Uterus (tissue), 4 donors: ENCODE data around the gene TFRC. TPM values are rescaled to one million over a fixed set of nuclear protein-coding genes. Genes with fewer than 3 reads are reported as not detected.
"Not testable (repeated sequence)": the region's sequence is repeated elsewhere in the genome, so short reads cannot be mapped to it uniquely, and the experiment has no call there.

Experiments
- DNase-seq, 2 donors: peaks; one replicate each; pipeline ENCODE4 v3.0.0-alpha.2; 2019 to 2020
- H3K27ac ChIP-seq, 2 donors: fragments of 200-600 bp; sonication (generic); 1 replicate in 1 of 2; 2 replicates in 1 of 2; pipeline ENCODE4 v1.5.1; 2016 to 2018
- H3K27me3 ChIP-seq, 2 donors: fragments of 200-600 bp; sonication (generic); one replicate each; pipeline ENCODE4 v1.5.1; 2018 to 2019; ENCODE audit warnings: control low read depth in 1 of 2
- H3K36me3 ChIP-seq, 2 donors: fragments of 200-600 bp; sonication (generic); one replicate each; pipeline ENCODE4 v1.5.1; 2019; ENCODE audit warnings: control low read depth in 1 of 2
- H3K4me1 ChIP-seq, 2 donors: fragments of 200-600 bp; sonication (generic); one replicate each; pipeline ENCODE4 v1.5.1; 2018 to 2019; ENCODE audit warnings: control low read depth in 1 of 2
- H3K4me3 ChIP-seq, 2 donors: fragments of 200-600 bp; sonication (generic); 1 replicate in 1 of 2; 2 replicates in 1 of 2; pipeline ENCODE4 v1.5.1; 2018 to 2019; ENCODE audit warnings: mild to moderate bottlenecking in 1 of 2
- H3K9me3 ChIP-seq, 2 donors: fragments of 200-600 bp; sonication (generic); one replicate each; pipeline ENCODE4 v1.5.1; 2019; ENCODE audit warnings: control low read depth in 1 of 2
- POLR2A ChIP-seq, 2 donors: fragments of 450-650 bp; IDR thresholded peaks; one replicate each; pipeline ENCODE4 v1.6.1; 2016; ENCODE audit warnings: antibody characterized with exemption in 2 of 2, mild to moderate bottlenecking in 1 of 2, moderate library complexity in 1 of 2
- intact Hi-C: fragments of 100-400 bp; cut with DNase I; formaldehyde crosslinking; loops from one replicate; pipeline ENCODE4 v1.15.1; 2023; ENCODE audit warnings: low total_unique reads
- total RNA-seq, 4 donors: library from RNA; depleted of rRNA in 3 of 4; stranded (reverse); fragments of >200 nt in 3 of 4; gene quantifications; one replicate each; pipeline versions ENCODE4 v1.1.0 to v1.2.4, GENCODE V29; 2014 to 2023
- TF ChIP-seq, protein P1 (sequence below), 4 experiments: fragments of 200-600 bp in 2 of 4; fragments of 450-650 bp in 2 of 4; sonication (generic) in 2 of 4; IDR thresholded peaks; one replicate each; pipeline ENCODE4 v1.5.1; 2016 to 2019; ENCODE audit warnings: antibody characterized with exemption in 4 of 4, mild to moderate bottlenecking in 2 of 4, moderate library complexity in 1 of 4
- donor health status: DM: yes; HTN: yes; CAD: no.

TFRC gene
- total RNA-seq, 4 donors from 2014 or later = 29.5 to 87.7 (median 44.6) TPM

DNA sequence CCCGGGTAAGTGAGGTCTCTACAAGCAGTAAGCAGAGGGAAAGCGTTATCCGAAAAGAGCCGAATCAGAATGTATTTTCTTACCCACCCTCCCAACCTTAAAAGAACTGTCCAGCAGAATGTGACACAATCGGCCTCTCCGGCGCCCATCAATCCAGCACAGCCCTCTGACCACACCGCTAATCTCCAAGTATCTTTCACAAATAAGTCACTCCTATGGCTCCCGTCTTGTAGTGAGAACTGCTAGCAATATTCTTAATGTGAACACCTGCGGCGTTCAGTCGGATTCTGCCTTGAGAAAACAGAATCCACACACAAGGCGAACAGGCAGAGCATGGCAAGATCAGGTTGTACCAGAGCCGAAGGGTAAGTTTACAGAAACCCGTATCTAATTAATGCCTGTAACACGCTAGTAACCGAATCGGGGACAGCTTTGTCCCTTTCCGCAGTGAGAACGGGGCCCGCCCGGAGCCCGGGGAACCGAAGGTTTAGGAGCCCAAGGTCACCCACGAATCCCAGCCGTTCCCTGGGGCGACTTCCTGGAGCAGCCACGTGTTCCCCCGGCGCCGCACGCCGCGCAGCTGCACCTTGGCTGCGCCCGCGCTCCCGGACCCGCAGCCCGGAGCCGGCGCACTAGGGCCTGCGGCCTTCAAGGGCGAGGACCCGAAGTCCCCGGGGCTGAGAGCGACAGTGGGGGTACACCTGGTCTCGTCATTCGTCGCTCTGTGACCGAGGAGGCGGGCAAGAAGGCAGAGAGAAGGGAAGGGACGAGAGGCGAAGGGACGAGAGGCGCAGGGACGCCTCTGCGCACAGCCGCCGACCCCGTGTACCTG lies 672 bp downstream of the TFRC start:
- no peak for TF ChIP-seq POLR2A (IDR thresholded peaks at IDR 0.05)
- TF ChIP-seq, protein P1, sequence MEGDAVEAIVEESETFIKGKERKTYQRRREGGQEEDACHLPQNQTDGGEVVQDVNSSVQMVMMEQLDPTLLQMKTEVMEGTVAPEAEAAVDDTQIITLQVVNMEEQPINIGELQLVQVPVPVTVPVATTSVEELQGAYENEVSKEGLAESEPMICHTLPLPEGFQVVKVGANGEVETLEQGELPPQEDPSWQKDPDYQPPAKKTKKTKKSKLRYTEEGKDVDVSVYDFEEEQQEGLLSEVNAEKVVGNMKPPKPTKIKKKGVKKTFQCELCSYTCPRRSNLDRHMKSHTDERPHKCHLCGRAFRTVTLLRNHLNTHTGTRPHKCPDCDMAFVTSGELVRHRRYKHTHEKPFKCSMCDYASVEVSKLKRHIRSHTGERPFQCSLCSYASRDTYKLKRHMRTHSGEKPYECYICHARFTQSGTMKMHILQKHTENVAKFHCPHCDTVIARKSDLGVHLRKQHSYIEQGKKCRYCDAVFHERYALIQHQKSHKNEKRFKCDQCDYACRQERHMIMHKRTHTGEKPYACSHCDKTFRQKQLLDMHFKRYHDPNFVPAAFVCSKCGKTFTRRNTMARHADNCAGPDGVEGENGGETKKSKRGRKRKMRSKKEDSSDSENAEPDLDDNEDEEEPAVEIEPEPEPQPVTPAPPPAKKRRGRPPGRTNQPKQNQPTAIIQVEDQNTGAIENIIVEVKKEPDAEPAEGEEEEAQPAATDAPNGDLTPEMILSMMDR (IDR thresholded peaks at IDR 0.05) = no peak
- Histone ChIP-seq H3K4me3 (peak overlapping the region; percentile 60 to 76), H3K36me3 (no peaks in the 10 kb centered on the region), H3K9me3 (no peaks in the 10 kb centered on the region), H3K27ac (peak overlapping the region; percentile 81 to 86), H3K27me3 (no peaks in the 10 kb centered on the region), H3K4me1 (no peaks in the 10 kb centered on the region)
- peak; percentile 19 to 30 for DNase-seq
- intact Hi-C loops = no loop called here

DNA sequence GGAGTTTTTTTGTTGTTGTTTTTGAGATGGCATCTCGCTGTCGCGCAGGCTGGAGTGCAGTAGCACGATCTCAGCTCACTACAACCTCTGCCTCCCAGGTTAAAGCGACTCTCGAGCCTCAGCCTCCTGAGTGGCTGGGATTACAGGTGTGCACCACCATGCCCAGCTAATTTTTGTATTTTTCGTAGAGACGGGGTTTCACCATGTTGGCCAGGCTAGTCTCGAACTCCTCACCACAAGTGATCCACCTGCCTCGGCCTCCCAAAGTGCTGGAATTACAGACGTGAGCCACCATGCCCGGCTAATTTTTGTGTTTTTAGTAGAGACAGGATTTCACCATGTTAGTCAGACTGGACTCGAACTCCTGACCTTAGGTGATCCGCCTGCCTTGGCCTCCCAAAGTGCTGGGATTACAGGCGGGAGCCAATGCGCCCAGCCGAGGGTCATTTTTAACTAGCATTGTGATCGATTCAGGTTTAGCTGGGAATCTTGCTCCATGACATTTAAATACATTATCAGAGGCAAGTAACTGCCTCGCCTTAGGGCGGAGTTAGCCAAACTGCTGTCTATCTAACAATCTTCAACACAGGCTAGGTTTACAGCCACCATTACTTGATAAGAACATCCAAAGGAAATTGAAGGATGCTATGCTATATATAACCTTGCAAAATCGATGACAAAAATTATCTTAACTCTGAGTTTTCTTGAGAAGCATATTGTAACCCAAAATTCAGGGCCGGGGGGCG lies 1.6 kb downstream of the TFRC start:
- Histone ChIP-seq H3K4me3 (peak overlapping the region in 1 of 2 donors; percentile 60), H3K27ac (peak overlapping the region in 1 of 2 donors; percentile 81)
- intact Hi-C loops, H3K9me3 ChIP-seq, H3K27me3 ChIP-seq, H3K4me1 ChIP-seq, DNase-seq, H3K36me3 ChIP-seq: not testable (repeated sequence)

DNA sequence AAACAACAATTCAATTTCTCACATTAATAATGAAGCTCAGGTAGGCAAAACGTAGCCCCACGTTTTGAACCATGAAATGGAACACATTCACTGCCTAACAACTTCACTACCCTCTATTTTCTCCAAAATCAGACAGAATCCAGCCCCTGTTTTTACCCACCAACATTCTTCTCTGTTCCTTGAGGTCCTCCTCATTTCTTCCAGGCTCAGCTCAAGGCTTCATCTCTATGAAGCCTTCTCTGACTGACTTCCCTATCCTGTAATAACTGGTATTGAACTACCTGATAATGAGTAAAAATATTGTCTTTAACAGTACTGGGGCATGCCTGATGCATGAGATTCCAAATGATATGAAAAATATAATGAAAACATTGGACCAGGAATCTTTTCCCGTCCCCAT lies 2.2 kb downstream of the TFRC start:
- H3K36me3 ChIP-seq = no peaks in the 10 kb centered on the region
- H3K4me1 ChIP-seq = no peaks in the 10 kb centered on the region
- intact Hi-C loops = no loop called here
- TF ChIP-seq POLR2A (IDR thresholded peaks at IDR 0.05) = no peak
- TF ChIP-seq, protein P1 (IDR thresholded peaks at IDR 0.05) = no peak
- no peak overlapping the region for H3K27ac ChIP-seq
- no peak for DNase-seq
- H3K27me3 ChIP-seq = no peaks in the 10 kb centered on the region
- H3K4me3 ChIP-seq = no peak overlapping the region
- no peaks in the 10 kb centered on the region for H3K9me3 ChIP-seq

DNA sequence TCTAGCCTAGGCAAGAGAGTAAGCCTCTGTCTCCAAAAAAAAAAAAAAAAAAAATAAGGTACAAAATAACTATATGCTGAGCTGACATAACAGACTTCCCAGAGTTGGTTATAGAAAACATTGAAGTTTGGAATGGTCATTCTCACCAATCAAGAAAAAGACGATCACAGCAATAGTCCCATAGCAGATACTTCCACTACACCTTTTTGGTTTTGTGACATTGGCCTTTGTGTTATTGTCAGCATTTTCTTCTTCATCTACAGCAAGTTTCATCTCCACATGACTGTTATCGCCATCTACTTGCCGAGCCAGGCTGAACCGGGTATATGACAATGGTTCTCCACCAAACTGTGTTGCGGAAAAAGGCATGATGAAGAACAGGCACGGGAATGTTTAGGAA lies 6.9 kb downstream of the TFRC start:
- intact Hi-C loops = no loop called here
- Histone ChIP-seq H3K4me3 (no peak overlapping the region), H3K27ac (no peak overlapping the region), H3K36me3 (no peaks in the 10 kb centered on the region), H3K27me3 (no peaks in the 10 kb centered on the region), H3K4me1 (no peaks in the 10 kb centered on the region), H3K9me3 (no peaks in the 10 kb centered on the region)
- TF ChIP-seq, protein P1 (IDR thresholded peaks at IDR 0.05) = no peak
- DNase-seq = no peak

DNA sequence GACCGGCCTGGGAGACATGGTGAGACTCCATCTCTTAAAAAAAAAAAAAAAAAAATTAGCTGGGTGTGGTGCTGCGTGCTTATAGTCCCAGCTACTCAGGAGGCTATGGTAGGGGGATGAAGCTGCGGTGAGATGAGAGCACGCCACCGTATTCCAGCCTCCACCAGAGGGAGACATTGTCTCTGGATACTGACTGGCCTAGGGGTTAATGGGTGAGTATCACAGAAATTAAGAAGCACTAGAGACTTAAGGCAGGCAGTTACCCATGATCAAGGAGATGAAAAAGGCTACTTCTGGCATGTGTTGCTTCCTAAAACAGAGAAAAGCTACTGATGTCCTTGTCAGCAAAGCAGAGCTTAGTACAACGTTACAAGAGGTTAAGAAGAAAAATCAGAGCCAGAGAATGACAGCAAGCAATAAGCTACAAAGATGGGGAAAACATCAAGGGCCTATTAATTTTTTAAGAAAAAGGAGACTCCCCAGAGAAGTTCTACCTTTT lies 8.6 kb downstream of the TFRC start:
- no peak for TF ChIP-seq POLR2A (IDR thresholded peaks at IDR 0.05)
- TF ChIP-seq, protein P1 (IDR thresholded peaks at IDR 0.05) = peak; percentile 77 to 88 (median 80)
- DNase-seq = peak; percentile 60 to 65
- no peaks in the 10 kb centered on the region for H3K4me1 ChIP-seq
- no peaks in the 10 kb centered on the region for H3K9me3 ChIP-seq
- H3K27me3 ChIP-seq = no peaks in the 10 kb centered on the region
- no peak overlapping the region for H3K27ac ChIP-seq
- H3K4me3 ChIP-seq = no peak overlapping the region
- intact Hi-C loops = no loop called here
- no peaks in the 10 kb centered on the region for H3K36me3 ChIP-seq
